Measurements from ENCODE around the gene MEN1.

DNA sequence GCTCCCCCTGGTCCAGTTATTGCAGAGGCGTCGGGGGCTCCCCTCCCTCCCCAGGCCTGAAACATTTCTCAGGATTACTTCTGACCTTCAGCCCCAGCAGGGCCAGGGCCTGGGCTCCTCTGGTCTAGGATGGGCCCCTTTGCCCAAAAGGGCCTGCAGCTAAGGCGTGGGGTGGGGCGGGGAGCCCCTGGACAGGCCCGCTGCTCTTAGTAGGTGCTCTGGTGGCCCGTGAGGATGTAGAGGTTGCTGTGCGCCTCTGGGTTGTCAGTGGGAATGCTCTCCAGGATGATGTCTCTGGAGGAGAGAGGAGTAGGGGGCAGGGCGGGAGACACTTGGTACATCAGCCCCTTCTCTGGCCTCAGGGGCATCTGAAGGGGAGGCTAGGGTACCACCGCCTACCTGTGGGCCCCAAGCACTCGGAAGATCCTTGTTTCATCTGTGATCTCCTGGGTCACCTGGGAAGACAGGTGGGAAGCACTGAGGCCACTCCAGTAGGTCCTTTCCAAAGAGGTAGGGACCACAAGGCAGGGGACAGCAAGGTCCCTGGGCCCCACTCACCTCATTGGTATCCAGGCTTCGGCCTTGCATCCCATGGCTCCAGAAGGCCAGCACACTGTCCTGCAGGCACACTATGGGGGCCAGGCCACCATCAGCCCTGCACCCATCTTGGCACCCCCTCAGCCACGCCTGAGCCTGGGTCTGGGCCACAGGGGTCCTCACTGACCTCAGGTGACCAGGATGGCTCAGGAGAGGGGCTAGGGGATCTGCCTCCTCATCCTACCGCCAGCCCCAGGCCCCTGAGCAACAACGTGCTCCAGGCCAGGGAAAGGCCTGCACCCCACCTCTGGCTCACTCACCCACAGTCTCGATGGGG, 20.8 kb downstream of the MEN1 start:
- TF ChIP-seq, protein P1, sequence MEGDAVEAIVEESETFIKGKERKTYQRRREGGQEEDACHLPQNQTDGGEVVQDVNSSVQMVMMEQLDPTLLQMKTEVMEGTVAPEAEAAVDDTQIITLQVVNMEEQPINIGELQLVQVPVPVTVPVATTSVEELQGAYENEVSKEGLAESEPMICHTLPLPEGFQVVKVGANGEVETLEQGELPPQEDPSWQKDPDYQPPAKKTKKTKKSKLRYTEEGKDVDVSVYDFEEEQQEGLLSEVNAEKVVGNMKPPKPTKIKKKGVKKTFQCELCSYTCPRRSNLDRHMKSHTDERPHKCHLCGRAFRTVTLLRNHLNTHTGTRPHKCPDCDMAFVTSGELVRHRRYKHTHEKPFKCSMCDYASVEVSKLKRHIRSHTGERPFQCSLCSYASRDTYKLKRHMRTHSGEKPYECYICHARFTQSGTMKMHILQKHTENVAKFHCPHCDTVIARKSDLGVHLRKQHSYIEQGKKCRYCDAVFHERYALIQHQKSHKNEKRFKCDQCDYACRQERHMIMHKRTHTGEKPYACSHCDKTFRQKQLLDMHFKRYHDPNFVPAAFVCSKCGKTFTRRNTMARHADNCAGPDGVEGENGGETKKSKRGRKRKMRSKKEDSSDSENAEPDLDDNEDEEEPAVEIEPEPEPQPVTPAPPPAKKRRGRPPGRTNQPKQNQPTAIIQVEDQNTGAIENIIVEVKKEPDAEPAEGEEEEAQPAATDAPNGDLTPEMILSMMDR (CRISPR knock-in tag; IDR thresholded peaks at IDR 0.05), result no peak
- TF ChIP-seq ARNT2 (CRISPR knock-in tag; IDR thresholded peaks at IDR 0.05; ENCODE audit: low read depth), result no peak
- no peak for TF ChIP-seq SP1 (IDR thresholded peaks at IDR 0.05)
- TF ChIP-seq SP1 (CRISPR knock-in tag; IDR thresholded peaks at IDR 0.05), result no peak
- no peak for TF ChIP-seq ELF4 (CRISPR knock-in tag; IDR thresholded peaks at IDR 0.05; ENCODE audit: borderline replicate concordance)
- TF ChIP-seq ZNF570 (CRISPR knock-in tag; IDR thresholded peaks at IDR 0.05; ENCODE audit: borderline replicate concordance), result no peak
- no peak for TF ChIP-seq TAF1 (CRISPR knock-in tag; IDR thresholded peaks at IDR 0.05)

Data from HepG2 (cell line).